ENCODE results near the gene AREG. TPM values are rescaled to one million over a fixed set of nuclear protein-coding genes. Genes with fewer than 3 reads are reported as not detected.

Gene AREG
- total and polyA plus RNA-seq, 7 donors = 1.1 to 31.9 (median 12.5) TPM

DNA sequence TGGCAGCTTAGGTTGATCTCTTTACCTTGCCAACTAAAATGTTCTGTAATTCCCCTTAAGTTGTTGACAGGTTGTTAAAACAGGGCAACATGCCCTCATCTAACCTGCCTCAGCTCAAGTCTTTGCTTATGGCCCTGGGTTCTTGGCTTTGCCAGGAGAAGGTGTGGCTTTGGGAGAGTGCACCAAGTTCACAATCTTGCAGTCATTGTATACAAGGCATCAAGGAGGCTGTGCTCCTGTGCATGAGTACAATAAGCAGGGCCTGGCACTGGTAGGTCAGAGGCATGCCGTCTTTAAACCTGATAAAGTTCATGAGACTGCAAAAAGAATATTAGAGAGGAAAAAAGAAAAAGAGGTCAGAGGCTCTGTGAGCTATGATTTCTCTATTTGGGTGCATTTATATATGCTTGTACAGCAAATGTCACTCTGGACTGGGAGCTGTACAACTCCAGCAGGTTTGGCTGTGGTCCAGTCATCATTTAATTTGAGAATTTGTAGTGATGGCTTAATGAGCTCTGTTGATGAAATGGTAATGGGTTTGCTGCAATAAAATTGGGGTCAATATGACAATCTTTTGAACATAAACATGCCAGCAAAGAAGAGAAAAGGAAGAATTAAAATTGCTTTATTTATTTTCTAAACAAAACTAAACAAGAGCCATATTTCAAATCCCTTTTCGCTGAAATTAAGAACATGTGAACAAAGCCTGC, 30.3 kb downstream of the AREG start:
- no peak for DNase-seq
- H3K4me3 ChIP-seq = no peak overlapping the region
- H3K27ac ChIP-seq = peak overlapping the region in 1 of 4 donors; percentile 30
- no peaks in the 10 kb centered on the region for H3K27me3 ChIP-seq
- intact Hi-C loops (cut with DNase I) = no loop called here
- H3K4me1 ChIP-seq = peaks cover 0 to 27% (median 9%) of the 10 kb centered on the region in 4 donors
- no peak for TF ChIP-seq POLR2AphosphoS5 (IDR thresholded peaks at IDR 0.05)
- TF ChIP-seq, protein P1, sequence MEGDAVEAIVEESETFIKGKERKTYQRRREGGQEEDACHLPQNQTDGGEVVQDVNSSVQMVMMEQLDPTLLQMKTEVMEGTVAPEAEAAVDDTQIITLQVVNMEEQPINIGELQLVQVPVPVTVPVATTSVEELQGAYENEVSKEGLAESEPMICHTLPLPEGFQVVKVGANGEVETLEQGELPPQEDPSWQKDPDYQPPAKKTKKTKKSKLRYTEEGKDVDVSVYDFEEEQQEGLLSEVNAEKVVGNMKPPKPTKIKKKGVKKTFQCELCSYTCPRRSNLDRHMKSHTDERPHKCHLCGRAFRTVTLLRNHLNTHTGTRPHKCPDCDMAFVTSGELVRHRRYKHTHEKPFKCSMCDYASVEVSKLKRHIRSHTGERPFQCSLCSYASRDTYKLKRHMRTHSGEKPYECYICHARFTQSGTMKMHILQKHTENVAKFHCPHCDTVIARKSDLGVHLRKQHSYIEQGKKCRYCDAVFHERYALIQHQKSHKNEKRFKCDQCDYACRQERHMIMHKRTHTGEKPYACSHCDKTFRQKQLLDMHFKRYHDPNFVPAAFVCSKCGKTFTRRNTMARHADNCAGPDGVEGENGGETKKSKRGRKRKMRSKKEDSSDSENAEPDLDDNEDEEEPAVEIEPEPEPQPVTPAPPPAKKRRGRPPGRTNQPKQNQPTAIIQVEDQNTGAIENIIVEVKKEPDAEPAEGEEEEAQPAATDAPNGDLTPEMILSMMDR (IDR thresholded peaks at IDR 0.05) = no peak
- TF ChIP-seq POLR2A (IDR thresholded peaks at IDR 0.05) = no peak
- no peak for TF ChIP-seq EP300 (IDR thresholded peaks at IDR 0.05)
- H3K36me3 ChIP-seq = no peaks in the 10 kb centered on the region
- 21 to 68% methylated on average over 2 of the region's 2 CpGs for WGBS, 2 donors
- H3K9me3 ChIP-seq = no peaks in the 10 kb centered on the region

DNA sequence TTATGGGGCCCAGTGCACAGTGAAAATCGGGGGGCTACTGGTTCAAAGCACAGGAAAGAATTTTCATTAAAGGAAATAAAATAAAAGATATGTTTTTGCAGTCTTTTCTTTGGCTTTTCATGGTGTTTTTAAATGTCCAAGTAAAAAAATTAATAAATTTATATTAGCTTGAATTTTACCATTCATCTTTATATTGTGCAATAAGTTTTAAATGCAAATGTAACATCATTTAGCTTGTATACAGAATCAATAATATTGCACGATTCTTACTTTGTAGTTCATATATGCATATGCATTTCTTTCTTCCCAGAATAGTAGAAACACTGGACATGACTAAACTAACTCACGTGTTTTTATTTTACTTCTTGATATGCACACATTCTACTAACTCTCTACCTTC, 31.0 kb downstream of the AREG start:
- no peak for DNase-seq
- Histone ChIP-seq H3K27ac (no peak overlapping the region), H3K4me1 (peaks cover 0 to 27% (median 9%) of the 10 kb centered on the region in 4 donors), H3K36me3 (no peaks in the 10 kb centered on the region), H3K27me3 (no peaks in the 10 kb centered on the region), H3K4me3 (no peak overlapping the region), H3K9me3 (no peaks in the 10 kb centered on the region)
- TF ChIP-seq, protein P1 (IDR thresholded peaks at IDR 0.05) = no peak
- no peak for TF ChIP-seq EP300 (IDR thresholded peaks at IDR 0.05)
- TF ChIP-seq POLR2A (IDR thresholded peaks at IDR 0.05) = no peak
- no peak for TF ChIP-seq POLR2AphosphoS5 (IDR thresholded peaks at IDR 0.05)
- intact Hi-C loops (cut with DNase I) = no loop called here
- WGBS, 2 donors = 63 to 76% methylated on average over 3 of the region's 3 CpGs

DNA sequence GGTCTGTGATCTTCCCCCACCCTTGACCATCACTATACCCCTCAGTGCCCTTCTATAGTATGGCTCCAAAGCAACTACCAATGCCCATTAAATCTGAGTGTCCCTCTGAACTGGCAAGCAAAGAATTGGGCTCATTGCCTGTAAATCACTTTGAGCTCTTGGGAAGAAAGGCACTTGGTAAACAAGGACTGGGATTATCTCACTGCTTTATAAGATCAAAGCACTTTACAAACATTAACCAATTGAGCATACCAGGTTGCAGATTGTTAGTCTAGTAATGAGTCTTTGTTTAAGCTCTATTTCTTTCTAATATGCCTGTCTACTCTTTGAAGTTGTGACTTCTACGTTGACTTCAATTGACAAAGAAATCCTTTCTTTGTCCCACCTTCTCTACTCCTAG, 34.1 kb downstream of the AREG start:
- TF ChIP-seq POLR2A (IDR thresholded peaks at IDR 0.05) = no peak
- TF ChIP-seq EP300 (IDR thresholded peaks at IDR 0.05) = no peak
- TF ChIP-seq, protein P1 (IDR thresholded peaks at IDR 0.05) = no peak
- TF ChIP-seq POLR2AphosphoS5 (IDR thresholded peaks at IDR 0.05) = no peak
- Histone ChIP-seq H3K9me3 (no peaks in the 10 kb centered on the region), H3K4me3 (no peak overlapping the region), H3K27ac (no peak overlapping the region), H3K4me1 (peaks cover 0 to 16% (median 6%) of the 10 kb centered on the region in 4 donors), H3K36me3 (no peaks in the 10 kb centered on the region), H3K27me3 (no peaks in the 10 kb centered on the region)
- WGBS, 2 donors = 21 to 52% methylated on average over 1 of the region's 1 CpG
- no peak for DNase-seq
- intact Hi-C loops (cut with DNase I) = no loop called here

DNA sequence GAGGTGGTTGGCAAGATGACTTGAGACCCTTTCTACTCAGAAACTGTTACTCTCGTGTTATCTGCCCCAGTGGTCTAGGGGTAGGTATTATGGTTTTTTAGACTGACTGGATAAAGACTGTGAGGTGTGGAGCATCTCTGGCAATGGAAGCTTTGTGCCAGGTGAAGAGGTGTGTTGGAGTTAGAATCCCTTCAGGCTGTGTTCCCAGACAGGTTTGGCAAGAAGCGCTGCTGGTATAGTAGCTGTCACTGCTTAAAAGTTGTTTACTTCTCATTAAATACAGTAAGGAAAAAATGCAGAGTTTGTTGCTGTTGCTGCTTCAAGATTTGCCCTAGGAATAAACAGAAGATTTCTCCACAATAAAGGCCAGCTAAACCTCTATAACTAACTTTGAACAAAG, 35.3 kb downstream of the AREG start:
- Histone ChIP-seq H3K36me3 (no peaks in the 10 kb centered on the region), H3K9me3 (no peaks in the 10 kb centered on the region), H3K27me3 (no peaks in the 10 kb centered on the region), H3K27ac (no peak overlapping the region), H3K4me3 (no peak overlapping the region), H3K4me1 (peaks cover 0 to 4% (median 1%) of the 10 kb centered on the region in 4 donors)
- DNase-seq = no peak
- intact Hi-C loops (cut with DNase I) = no loop called here
- TF ChIP-seq POLR2AphosphoS5 (IDR thresholded peaks at IDR 0.05) = no peak
- no peak for TF ChIP-seq EP300 (IDR thresholded peaks at IDR 0.05)
- TF ChIP-seq, protein P1 (IDR thresholded peaks at IDR 0.05) = no peak
- no peak for TF ChIP-seq POLR2A (IDR thresholded peaks at IDR 0.05)
- WGBS, 2 donors = 46 to 72% methylated on average over 2 of the region's 2 CpGs
